ENCODE data around the gene KIF2A.

The KIF2A gene

DNA sequence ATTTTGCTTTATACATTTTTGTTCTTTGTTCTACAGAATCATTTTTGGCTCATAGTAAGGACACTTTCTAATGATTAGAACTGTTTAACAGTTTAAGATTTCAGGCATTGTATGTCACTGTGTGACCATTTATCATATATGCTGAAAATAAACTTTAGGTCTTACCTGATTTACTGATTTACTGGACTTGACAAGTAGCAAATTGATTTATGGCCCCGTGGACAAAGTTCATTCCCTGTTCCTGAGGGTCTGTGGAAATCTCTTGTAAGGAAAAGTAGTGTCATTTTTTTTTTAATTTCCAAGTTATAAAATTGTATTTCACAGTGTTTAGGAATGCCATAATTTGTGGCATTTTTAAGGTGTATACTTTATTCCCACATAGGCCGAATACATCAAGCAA is 40.7 kb downstream of the KIF2A start:
- in situ Hi-C loops (cut with MboI; ENCODE audit: low sequenced_read_pairs): loop anchor here (10.0 kb wide), 1 partner anchor 122 kb away; no protein-coding TSS in a partner anchor
- H3K4me1 ChIP-seq: no peaks in the 10 kb centered on the region
- no peak for DNase-seq (ENCODE audit: low spot score in 2 of 2)

DNA sequence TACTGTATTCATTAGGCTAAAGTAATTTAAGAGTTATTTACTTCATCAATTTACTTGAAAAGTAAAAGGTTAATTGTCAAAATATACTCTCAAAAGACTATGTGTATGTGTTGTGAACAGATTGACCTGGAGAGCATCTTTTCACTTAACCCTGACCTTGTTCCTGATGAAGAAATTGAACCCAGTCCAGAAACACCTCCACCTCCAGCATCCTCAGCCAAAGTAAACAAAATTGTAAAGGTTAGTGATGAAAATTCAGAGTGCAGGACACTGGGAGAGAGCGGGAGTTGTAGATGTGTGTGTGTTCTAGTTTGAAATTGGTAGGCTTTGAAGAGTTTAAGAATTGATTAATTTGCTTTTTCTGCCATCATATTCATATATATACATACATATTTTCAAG is 41.9 kb downstream of the KIF2A start:
- no peaks in the 10 kb centered on the region for H3K27me3 ChIP-seq (ENCODE audit: low read depth)
- peaks cover 16% of the 10 kb centered on the region for H3K36me3 ChIP-seq (replicated peaks)
- H3K4me1 ChIP-seq: no peaks in the 10 kb centered on the region
- in situ Hi-C loops (cut with MboI; ENCODE audit: low sequenced_read_pairs): loop anchor here (10.0 kb wide), 1 partner anchor 123 kb away; no protein-coding TSS in a partner anchor
- no peak overlapping the region for H3K4me3 ChIP-seq
- no peak for DNase-seq (ENCODE audit: low spot score in 2 of 2)
- H3K9me3 ChIP-seq: no peaks in the 10 kb centered on the region

More for the DNA sequence above, 40.7 kb downstream of the KIF2A start:
- Histone ChIP-seq H3K9me3 (no peaks in the 10 kb centered on the region), H3K4me3 (no peak overlapping the region), H3K36me3 (replicated peaks) (peaks cover 8% of the 10 kb centered on the region), H3K27me3 (ENCODE audit: low read depth) (no peaks in the 10 kb centered on the region)

DNA sequence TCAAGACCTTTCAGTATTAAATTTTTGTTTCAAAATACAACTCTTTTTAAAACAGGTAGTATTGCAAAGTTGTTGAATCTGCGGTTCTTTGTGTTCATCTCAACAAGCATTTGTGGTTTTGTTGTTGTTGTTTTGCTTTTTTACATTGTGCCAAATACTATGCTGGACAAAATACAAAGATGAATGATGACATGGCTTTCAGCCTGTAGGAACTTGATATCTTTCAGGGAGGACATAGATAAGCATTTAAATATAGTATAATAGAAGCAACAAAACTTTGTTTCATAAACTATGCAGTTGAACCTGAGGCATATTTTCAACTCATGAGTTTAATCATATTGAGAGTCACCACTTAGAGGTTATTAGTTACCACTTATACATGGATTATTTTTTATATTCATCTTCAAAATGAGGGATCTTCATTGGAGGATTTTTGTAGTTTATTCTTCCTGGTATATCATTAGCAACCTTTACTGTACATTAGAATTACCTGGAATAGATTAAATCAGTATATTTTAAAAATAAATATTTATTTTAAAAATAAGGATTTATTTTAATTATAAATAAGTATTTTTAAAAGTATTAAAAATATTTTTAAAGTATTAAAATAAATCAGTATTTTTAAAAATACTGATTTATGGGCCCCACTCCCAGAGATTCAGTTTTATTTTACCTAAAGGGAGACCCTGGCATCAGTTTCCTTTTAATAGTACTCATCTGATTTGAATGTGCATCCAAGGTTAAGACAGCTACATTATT is 42.9 kb downstream of the KIF2A start:
- peaks cover 23% of the 10 kb centered on the region for H3K36me3 ChIP-seq (replicated peaks)
- DNase-seq (ENCODE audit: low spot score in 2 of 2): no peak
- no peaks in the 10 kb centered on the region for H3K9me3 ChIP-seq
- H3K4me1 ChIP-seq: no peaks in the 10 kb centered on the region
- in situ Hi-C loops (cut with MboI; ENCODE audit: low sequenced_read_pairs): loop anchor here (10.0 kb wide), 1 partner anchor 124 kb away; no protein-coding TSS in a partner anchor
- H3K4me3 ChIP-seq: no peak overlapping the region
- no peaks in the 10 kb centered on the region for H3K27me3 ChIP-seq (ENCODE audit: low read depth)

DNA sequence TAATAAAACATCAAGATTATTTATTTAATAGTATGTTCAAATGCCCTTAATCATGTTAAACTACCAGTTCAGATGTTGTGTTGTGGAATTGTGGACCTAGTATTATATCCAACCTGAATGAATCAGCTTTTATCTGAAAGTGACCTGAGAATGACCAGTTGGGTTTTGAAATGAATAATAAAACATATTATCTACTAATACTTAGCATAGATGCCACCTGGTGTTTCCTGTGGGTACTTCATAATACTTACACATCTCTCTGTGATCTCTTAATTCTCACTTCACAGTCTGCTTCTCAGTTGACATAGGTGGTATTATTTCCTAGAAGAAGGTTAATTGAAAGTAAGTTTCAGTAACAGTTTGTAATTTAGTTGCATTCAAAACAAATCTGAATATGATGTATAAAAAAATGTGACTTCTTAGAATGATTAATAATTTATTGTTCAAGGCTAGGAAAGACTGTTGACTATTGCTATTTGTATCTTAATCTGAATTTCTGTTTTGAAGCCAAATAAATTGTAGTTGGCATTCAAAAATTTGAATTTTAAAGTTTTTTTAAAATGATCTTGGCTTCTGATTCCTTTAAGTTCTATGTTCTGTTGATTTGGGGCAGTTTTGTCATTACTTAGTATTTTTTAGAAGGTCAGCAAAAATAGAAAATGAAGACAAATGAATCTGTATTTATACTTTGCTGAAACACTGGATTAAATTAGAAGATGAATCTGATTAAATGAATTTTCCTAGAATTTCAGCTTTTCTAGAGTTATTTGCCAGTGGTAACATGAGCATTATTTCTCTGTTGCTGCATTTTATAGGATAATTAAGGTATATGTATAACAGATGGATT is 48.2 kb downstream of the KIF2A start:
- in situ Hi-C loops (cut with MboI; ENCODE audit: low sequenced_read_pairs): no loop called here
- H3K36me3 ChIP-seq (replicated peaks): peaks cover 36% of the 10 kb centered on the region
- no peaks in the 10 kb centered on the region for H3K9me3 ChIP-seq
- H3K4me1 ChIP-seq: no peaks in the 10 kb centered on the region
- H3K4me3 ChIP-seq: no peak overlapping the region
- no peaks in the 10 kb centered on the region for H3K27me3 ChIP-seq (ENCODE audit: low read depth)
- peak; percentile 27 to 52 for DNase-seq (ENCODE audit: low spot score in 2 of 2)

DNA sequence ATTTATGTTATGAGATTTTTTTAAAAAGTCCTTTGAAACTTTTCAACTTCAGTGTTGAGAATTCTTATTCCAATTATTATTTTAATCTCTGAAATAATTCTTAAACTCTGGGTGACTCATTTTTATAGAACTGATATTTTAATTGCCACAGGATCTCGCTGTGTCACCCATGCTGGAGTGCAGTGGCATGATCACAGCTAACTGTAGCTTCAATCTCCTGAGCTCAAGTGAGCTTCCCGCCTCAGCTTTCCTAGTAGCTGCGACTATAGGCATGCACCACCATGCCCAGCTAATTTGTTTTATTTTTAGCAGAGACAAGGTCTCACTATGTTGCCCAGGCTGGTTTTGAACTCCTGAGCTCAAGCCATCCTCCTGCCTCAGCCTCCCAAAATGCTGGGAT is 56.7 kb downstream of the KIF2A start:
- Histone ChIP-seq H3K36me3 (replicated peaks) (peaks cover 31% of the 10 kb centered on the region), H3K27me3 (ENCODE audit: low read depth) (no peaks in the 10 kb centered on the region), H3K9me3 (no peaks in the 10 kb centered on the region), H3K4me3 (no peak overlapping the region), H3K4me1 (no peaks in the 10 kb centered on the region)
- in situ Hi-C loops (cut with MboI; ENCODE audit: low sequenced_read_pairs): no loop called here
- no peak for DNase-seq (ENCODE audit: low spot score in 2 of 2)

DNA sequence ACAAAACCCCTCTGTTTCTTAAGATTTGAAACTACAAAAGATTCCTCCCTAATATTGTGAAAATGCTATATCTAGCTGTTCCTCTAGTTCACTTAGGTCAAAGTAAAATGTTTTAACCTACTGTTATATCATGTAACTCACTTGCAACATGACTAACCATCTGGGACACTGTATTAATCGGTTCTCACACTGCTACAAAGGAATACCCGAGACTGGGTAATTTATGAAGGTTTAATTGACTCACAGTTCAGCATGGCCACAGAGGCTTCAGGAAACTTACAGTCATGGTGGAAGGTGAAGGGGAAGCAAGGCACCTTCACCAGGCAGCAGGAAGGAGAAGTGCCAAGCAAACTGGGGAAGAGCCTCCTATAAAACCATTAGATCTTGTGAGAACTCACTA is 63.0 kb downstream of the KIF2A start:
- Histone ChIP-seq H3K36me3 (replicated peaks) (peaks cover 24% of the 10 kb centered on the region), H3K4me1 (no peaks in the 10 kb centered on the region), H3K27me3 (ENCODE audit: low read depth) (no peaks in the 10 kb centered on the region), H3K9me3 (no peaks in the 10 kb centered on the region), H3K4me3 (no peak overlapping the region)
- in situ Hi-C loops (cut with MboI; ENCODE audit: low sequenced_read_pairs): no loop called here
- DNase-seq (ENCODE audit: low spot score in 2 of 2): no peak

DNA sequence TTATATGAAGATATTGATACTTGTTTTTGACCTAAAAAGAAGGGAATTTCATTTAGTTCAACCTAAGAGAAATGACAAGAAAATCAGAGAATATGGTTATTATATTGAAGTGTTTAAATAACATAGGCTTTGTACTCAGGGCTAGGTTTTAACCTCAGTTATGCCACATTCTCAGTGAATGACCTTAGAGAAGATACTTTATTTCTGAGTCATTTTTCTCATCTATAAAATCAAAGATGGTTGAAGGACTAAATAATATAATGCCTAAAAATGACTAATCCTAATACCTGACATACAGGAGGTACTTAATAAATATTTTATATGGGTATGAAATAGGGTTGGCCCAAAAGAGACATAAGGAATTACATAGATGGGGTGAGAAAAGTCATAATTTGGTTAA is 65.4 kb downstream of the KIF2A start:
- no peaks in the 10 kb centered on the region for H3K9me3 ChIP-seq
- no peak overlapping the region for H3K4me3 ChIP-seq
- DNase-seq (ENCODE audit: low spot score in 2 of 2): no peak
- in situ Hi-C loops (cut with MboI; ENCODE audit: low sequenced_read_pairs): no loop called here
- H3K4me1 ChIP-seq: no peaks in the 10 kb centered on the region
- H3K27me3 ChIP-seq (ENCODE audit: low read depth): no peaks in the 10 kb centered on the region
- peaks cover 22% of the 10 kb centered on the region for H3K36me3 ChIP-seq (replicated peaks)

DNA sequence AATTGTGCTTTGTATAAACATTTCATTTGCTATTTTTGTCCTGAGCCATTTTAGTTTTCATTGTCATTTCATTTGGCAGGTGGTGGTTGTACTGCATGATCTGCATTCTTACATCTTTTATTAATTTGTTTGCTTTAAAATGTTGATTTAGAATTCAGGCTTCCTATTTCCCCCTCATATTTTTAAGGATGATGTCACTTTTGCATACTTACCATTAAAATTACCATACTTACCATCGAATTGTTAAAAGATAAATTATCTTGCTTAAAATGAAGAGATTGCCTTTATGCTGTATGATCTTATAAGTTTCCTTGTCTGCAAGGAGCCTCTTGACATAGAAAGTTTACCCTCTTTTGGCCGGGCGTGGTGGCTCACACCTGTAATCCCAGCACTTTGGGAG is 66.6 kb downstream of the KIF2A start:
- Histone ChIP-seq H3K4me3 (no peak overlapping the region), H3K27me3 (ENCODE audit: low read depth) (no peaks in the 10 kb centered on the region), H3K4me1 (no peaks in the 10 kb centered on the region), H3K9me3 (no peaks in the 10 kb centered on the region), H3K36me3 (replicated peaks) (peaks cover 30% of the 10 kb centered on the region)
- in situ Hi-C loops (cut with MboI; ENCODE audit: low sequenced_read_pairs): no loop called here
- DNase-seq (ENCODE audit: low spot score in 2 of 2): no peak

DNA sequence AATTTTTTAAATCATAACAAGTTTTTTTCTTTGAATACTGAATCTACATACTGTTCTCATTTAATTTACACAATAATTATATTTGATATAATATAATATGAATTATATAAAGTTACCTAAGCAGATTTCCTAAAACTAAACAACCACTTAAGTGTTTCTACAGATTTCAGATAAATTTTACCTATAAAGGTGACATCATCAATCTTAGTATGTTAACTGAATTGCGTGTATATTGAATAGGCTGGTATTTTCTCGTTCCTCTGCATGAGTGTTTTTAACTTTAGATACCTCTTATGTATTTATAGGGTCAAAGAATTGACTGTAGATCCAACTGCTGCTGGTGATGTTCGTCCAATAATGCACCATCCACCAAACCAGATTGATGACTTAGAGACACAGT is 67.4 kb downstream of the KIF2A start:
- no peaks in the 10 kb centered on the region for H3K27me3 ChIP-seq (ENCODE audit: low read depth)
- in situ Hi-C loops (cut with MboI; ENCODE audit: low sequenced_read_pairs): no loop called here
- DNase-seq (ENCODE audit: low spot score in 2 of 2): no peak
- H3K9me3 ChIP-seq: no peaks in the 10 kb centered on the region
- peaks cover 37% of the 10 kb centered on the region for H3K36me3 ChIP-seq (replicated peaks)
- no peaks in the 10 kb centered on the region for H3K4me1 ChIP-seq
- H3K4me3 ChIP-seq: no peak overlapping the region

DNA sequence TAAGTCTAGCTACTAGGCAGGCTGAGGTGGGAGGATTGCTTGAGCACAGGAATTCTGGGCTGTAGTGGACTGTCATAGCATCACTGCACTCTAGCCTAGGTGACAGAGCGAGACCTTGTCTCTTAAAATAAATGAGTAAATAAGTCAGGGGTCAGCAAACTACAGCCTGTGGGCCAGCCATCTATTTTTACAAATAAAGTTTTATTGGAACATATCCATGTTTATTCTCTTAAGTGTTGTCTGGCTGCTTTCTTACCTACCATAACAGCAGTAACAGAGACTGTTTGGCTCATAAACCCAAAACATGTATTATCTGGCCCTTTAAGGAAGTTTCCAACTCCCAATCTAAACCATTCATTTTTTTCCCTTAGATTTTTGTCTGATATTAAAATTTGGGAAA is 68.1 kb downstream of the KIF2A start:
- H3K4me3 ChIP-seq: no peak overlapping the region
- no peaks in the 10 kb centered on the region for H3K4me1 ChIP-seq
- no peaks in the 10 kb centered on the region for H3K9me3 ChIP-seq
- in situ Hi-C loops (cut with MboI; ENCODE audit: low sequenced_read_pairs): no loop called here
- peaks cover 37% of the 10 kb centered on the region for H3K36me3 ChIP-seq (replicated peaks)
- no peak for DNase-seq (ENCODE audit: low spot score in 2 of 2)
- H3K27me3 ChIP-seq (ENCODE audit: low read depth): no peaks in the 10 kb centered on the region

DNA sequence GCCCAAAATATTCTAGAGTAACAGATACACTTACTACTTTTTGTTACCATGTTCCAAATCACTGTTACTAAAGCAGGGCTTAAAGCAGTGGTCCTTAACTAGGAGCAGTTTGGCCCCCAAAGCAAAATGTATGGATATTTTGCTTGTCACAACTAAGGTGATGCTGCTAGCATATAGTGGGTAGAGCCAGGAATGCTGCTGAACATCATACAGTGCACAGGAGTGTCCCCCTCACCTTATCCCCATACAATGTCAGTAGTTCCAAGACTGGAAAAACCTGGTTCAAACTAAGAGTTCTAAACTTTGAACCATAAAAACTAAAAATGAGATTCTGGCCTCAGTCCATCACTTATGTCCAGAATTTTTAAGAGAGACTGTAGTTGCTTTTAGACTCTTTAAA is 69.6 kb downstream of the KIF2A start:
- DNase-seq (ENCODE audit: low spot score in 2 of 2): no peak
- in situ Hi-C loops (cut with MboI; ENCODE audit: low sequenced_read_pairs): no loop called here
- no peaks in the 10 kb centered on the region for H3K27me3 ChIP-seq (ENCODE audit: low read depth)
- peaks cover 46% of the 10 kb centered on the region for H3K36me3 ChIP-seq (replicated peaks)
- peaks cover 3% of the 10 kb centered on the region for H3K4me1 ChIP-seq
- H3K4me3 ChIP-seq: no peak overlapping the region
- H3K9me3 ChIP-seq: no peaks in the 10 kb centered on the region

DNA sequence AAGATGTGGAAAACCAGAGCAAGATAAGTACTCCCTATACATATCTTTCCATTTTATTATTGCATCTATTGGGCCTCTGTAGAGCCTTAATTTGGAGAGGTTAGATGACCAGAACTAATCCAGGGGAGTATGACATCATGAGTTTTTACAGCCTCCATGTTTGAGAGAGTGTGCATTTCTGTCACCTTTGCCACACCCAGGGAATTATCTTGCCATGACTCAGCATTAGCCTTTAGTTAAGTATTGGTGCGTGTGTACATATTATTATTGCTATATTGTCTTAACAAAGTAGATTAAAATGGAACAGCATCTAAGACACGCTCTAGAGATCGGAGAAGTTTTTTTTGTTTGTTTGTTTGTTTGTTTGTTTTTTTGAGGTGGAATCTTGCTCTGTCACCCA is 70.1 kb downstream of the KIF2A start:
- no peak overlapping the region for H3K4me3 ChIP-seq
- peaks cover 46% of the 10 kb centered on the region for H3K36me3 ChIP-seq (replicated peaks)
- in situ Hi-C loops (cut with MboI; ENCODE audit: low sequenced_read_pairs): no loop called here
- H3K4me1 ChIP-seq: peaks cover 5% of the 10 kb centered on the region
- H3K9me3 ChIP-seq: no peaks in the 10 kb centered on the region
- DNase-seq (ENCODE audit: low spot score in 2 of 2): no peak
- no peaks in the 10 kb centered on the region for H3K27me3 ChIP-seq (ENCODE audit: low read depth)

DNA sequence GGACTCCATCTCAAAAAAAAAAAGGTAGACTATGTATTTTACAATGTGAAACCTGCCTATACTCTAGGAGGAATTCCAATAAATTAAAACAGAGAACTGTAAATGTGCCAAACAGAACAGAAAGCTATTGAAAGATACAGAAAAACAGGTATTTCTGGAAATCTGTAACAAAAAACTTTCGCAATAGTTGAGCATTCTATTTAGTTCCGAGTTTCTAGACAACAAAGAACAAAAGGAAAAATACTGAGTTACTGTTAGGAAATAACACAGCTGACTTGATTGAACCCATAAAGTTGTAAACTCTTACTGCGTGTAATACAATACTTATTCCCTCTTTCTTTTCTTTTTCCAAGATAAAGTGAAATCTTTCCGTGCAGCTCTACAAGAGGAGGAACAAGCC is 79.1 kb downstream of the KIF2A start:
- Histone ChIP-seq H3K36me3 (replicated peaks) (peaks cover 63% of the 10 kb centered on the region), H3K27me3 (ENCODE audit: low read depth) (no peaks in the 10 kb centered on the region), H3K4me3 (no peak overlapping the region), H3K4me1 (peaks cover 10% of the 10 kb centered on the region), H3K9me3 (no peaks in the 10 kb centered on the region)
- no peak for DNase-seq (ENCODE audit: low spot score in 2 of 2)
- in situ Hi-C loops (cut with MboI; ENCODE audit: low sequenced_read_pairs): no loop called here

DNA sequence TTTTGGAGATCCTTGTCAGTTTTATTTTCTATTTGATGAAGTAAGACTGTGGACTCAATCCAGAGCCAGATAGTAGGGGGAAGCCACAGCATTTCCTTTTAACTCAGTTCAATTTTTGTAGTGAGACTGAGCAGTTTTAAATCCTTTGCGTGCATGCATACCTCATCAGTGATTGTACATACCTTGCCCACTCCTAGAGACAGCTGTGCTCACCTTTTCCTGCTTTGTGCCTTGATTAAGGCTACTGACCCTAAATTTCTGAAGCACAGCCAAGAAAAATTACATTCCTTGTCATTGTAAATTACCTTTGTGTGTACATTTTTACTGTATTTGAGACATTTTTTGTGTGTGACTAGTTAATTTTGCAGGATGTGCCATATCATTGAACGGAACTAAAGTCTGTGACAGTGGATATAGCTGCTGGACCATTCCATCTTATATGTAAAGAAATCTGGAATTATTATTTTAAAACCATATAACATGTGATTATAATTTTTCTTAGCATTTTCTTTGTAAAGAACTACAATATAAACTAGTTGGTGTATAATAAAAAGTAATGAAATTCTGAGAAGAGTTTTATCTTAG is 79.9 kb downstream of the KIF2A start:
- Histone ChIP-seq H3K4me3 (no peak overlapping the region), H3K9me3 (no peaks in the 10 kb centered on the region), H3K27me3 (ENCODE audit: low read depth) (no peaks in the 10 kb centered on the region), H3K36me3 (replicated peaks) (peaks cover 69% of the 10 kb centered on the region), H3K4me1 (peaks cover 6% of the 10 kb centered on the region)
- DNase-seq (ENCODE audit: low spot score in 2 of 2): no peak
- in situ Hi-C loops (cut with MboI; ENCODE audit: low sequenced_read_pairs): no loop called here
